Hematopoietic multipotent progenitor cell treated with erythropoietin and hydrocortisone succinate and interleukin-3 and kit ligand, for 15 days (in vitro differentiated cells): ENCODE results near the gene RGS21.
A peak's percentile ranks its signal among the peaks of the same experiment; 100 is the strongest.
"Not testable (repeated sequence)": the region's sequence is repeated elsewhere in the genome, so short reads cannot be mapped to it uniquely, and the experiment has no call there.

Experiments
- DNase-seq: peaks from one replicate; pipeline ENCODE4 v3.0.0-alpha.2; 2015; ENCODE audit warnings: low spot score

The RGS21 gene

GRCh38 chr1:192316942-192317450, at the start of gene RGS21:
Gene RGS21, plus strand, starts transcription at chr1:192316992. Its CDS starts 26,045 bp downstream, at chr1:192343037.
- no peak for DNase-seq

GRCh38 chr1:192268468-192269052, 48.2 kb upstream of the RGS21 start:
- DNase-seq, result no peak

- DNase-seq, result no peak
These were observed 46.4 kb upstream of the RGS21 start for GRCh38 chr1:192270398-192270797.

GRCh38 chr1:192272732-192273131, 44.1 kb upstream of the RGS21 start:
- DNase-seq, result no peak

GRCh38 chr1:192274588-192274987, 42.2 kb upstream of the RGS21 start:
- no peak for DNase-seq

- peak; percentile 15 for DNase-seq
These were observed 39.2 kb upstream of the RGS21 start for GRCh38 chr1:192277635-192278034.

- DNase-seq, result no peak
These were observed 31.9 kb upstream of the RGS21 start for GRCh38 chr1:192284927-192285326.

- DNase-seq, result no peak
These were observed 13.8 kb upstream of the RGS21 start for GRCh38 chr1:192303029-192303428.

GRCh38 chr1:192308314-192308713, 8.5 kb upstream of the RGS21 start:
- not testable (repeated sequence) for DNase-seq

GRCh38 chr1:192311281-192311680, 5.5 kb upstream of the RGS21 start:
- peak; percentile 19 for DNase-seq

- DNase-seq, result no peak
These were observed 11.2 kb downstream of the RGS21 start for GRCh38 chr1:192327997-192328396.

- no peak for DNase-seq
These were observed 26.1 kb downstream of the RGS21 start for GRCh38 chr1:192342842-192343241.

GRCh38 chr1:192343344-192343743, 26.6 kb downstream of the RGS21 start:
- DNase-seq, result no peak

- no peak for DNase-seq
These were observed 32.5 kb downstream of the RGS21 start for GRCh38 chr1:192349314-192349713.

- no peak for DNase-seq
These were observed 33.6 kb downstream of the RGS21 start for GRCh38 chr1:192350356-192350755.

GRCh38 chr1:192351550-192351949, 34.8 kb downstream of the RGS21 start:
- no peak for DNase-seq

GRCh38 chr1:192357924-192358323, 41.1 kb downstream of the RGS21 start:
- DNase-seq, result no peak

- DNase-seq, result no peak
These were observed 41.6 kb downstream of the RGS21 start for GRCh38 chr1:192358402-192358801.

GRCh38 chr1:192358822-192359221, 42.0 kb downstream of the RGS21 start:
- DNase-seq, result no peak

- DNase-seq, result no peak
These were observed 46.4 kb downstream of the RGS21 start for GRCh38 chr1:192363177-192363576.

- no peak for DNase-seq
These were observed 50.6 kb downstream of the RGS21 start for GRCh38 chr1:192367436-192367835.

- no peak for DNase-seq
These were observed 58.5 kb downstream of the RGS21 start for GRCh38 chr1:192375306-192375705.

GRCh38 chr1:192376374-192376773, 59.6 kb downstream of the RGS21 start:
- DNase-seq, result no peak

- DNase-seq, result no peak
These were observed 61.5 kb downstream of the RGS21 start for GRCh38 chr1:192378276-192378675.
